K562 treated with DMSO at 1 percent for 4 hours (cell line): ENCODE measurements around the gene GPATCH1. TPM values are rescaled to one million over a fixed set of nuclear protein-coding genes. Genes with fewer than 3 reads are reported as not detected.

Experiments
- total RNA-seq: library from RNA; unstranded; fragments of 300-600 nt; gene quantifications from 2 replicates; pipeline ENCODE4 v1.2.3, GENCODE V29; 2022; ENCODE audit not compliant: insufficient read depth

The GPATCH1 gene
- 4.0 and 5.9 TPM in 2 replicates for total RNA-seq

GRCh38 chr19:33080761-33081681 lies at the start of gene GPATCH1:
Gene GPATCH1 (plus strand): TSS chr19:33081181. CDS start chr19:33081194, 13 bp downstream.

GRCh38 chr19:33064792-33065550 lies 16.0 kb upstream of the GPATCH1 start, which contains the start of gene RHPN2:
Gene RHPN2 (minus strand): TSS chr19:33064888. CDS start chr19:33064852, 36 bp downstream.

GRCh38 chr19:33132021-33132420 lies 51.0 kb downstream of the GPATCH1 start, which contains the start of gene WDR88:
Gene WDR88 (plus strand): TSS chr19:33132114. CDS start chr19:33132170, 56 bp downstream.

Other genes starting within 250 kb of the GPATCH1 start
- gene SLC7A9, start 211.4 kb upstream of the GPATCH1 start, total RNA-seq: not detected in 2 replicates
- 10.6 and 12.1 TPM in 2 replicates for gene CEP89, start 109.2 kb upstream of the GPATCH1 start, total RNA-seq
- gene FAAP24, start 108.9 kb upstream of the GPATCH1 start, total RNA-seq: 9.4 and 10.7 TPM in 2 replicates
- gene RHPN2, start 16.3 kb upstream of the GPATCH1 start, total RNA-seq: 4.8 and 7.2 TPM in 2 replicates
- not detected in 2 replicates for gene WDR88, start 50.9 kb downstream of the GPATCH1 start, total RNA-seq
- not detected in 2 replicates for gene LRP3, start 113.1 kb downstream of the GPATCH1 start, total RNA-seq
- gene SLC7A10, start 144.7 kb downstream of the GPATCH1 start, total RNA-seq: not detected in 2 replicates
- 0.38 and 0.78 TPM in 2 replicates for gene CEBPA, start 221.4 kb downstream of the GPATCH1 start, total RNA-seq